Measurements from ENCODE around the gene ARRB1. TPM values are rescaled to one million over a fixed set of nuclear protein-coding genes. Genes with fewer than 3 reads are reported as not detected.

ARRB1 gene
- total and polyA plus RNA-seq, 2 of the 13 experiments (the other 11 are each of a cell fraction or from before 2014, with no cell fraction given), result 22.5 to 35.7 TPM

GRCh38 chr11:75214411-75214821 lies 137.0 kb downstream of the ARRB1 start (continued):
- TF ChIP-seq AKAP8 (CRISPR knock-in tag; IDR thresholded peaks at IDR 0.05) (no peak), ZNF121 (CRISPR knock-in tag; IDR thresholded peaks at IDR 0.05) (no peak), REPIN1 (CRISPR knock-in tag; IDR thresholded peaks at IDR 0.05; ENCODE audit: borderline replicate concordance, low read depth) (peak; percentile 72; the same call in 1 of the 2 replicates), TEAD3 (CRISPR knock-in tag; optimal IDR thresholded peaks at IDR 0.05; ENCODE audit: borderline replicate concordance) (peak; percentile 49), ZBTB8A (CRISPR knock-in tag; IDR thresholded peaks at IDR 0.05; ENCODE audit: borderline replicate concordance, low read depth) (no peak), RCOR2 (CRISPR knock-in tag; IDR thresholded peaks at IDR 0.05) (no peak), ARHGAP35 (CRISPR knock-in tag; IDR thresholded peaks at IDR 0.05; ENCODE audit: borderline replicate concordance) (peak; percentile 86; the same call in 1 of the 2 replicates), REL (CRISPR knock-in tag; conservative IDR thresholded peaks at IDR 0.05) (0 out of 2 replicates have a peak, but pooled peaks have one; percentile 39), TEAD2 (CRISPR knock-in tag; IDR thresholded peaks at IDR 0.05) (peak; percentile 87; the same call in 1 of the 2 replicates), KDM1A (CRISPR knock-in tag; IDR thresholded peaks at IDR 0.05) (no peak), RARG (CRISPR knock-in tag; IDR thresholded peaks at IDR 0.05; ENCODE audit: low read depth) (no peak), KMT2B (CRISPR knock-in tag; IDR thresholded peaks at IDR 0.05) (peak; percentile 86), ZFX (CRISPR knock-in tag; IDR thresholded peaks at IDR 0.05; ENCODE audit: low read depth) (no peak), CCAR2 (optimal IDR thresholded peaks at IDR 0.05; ENCODE audit: low read depth, low read length) (no peak), ZNF354B (CRISPR knock-in tag; IDR thresholded peaks at IDR 0.05) (0 out of 2 replicates have a peak, but pooled peaks have one; percentile 33), SMAD1 (CRISPR knock-in tag; IDR thresholded peaks at IDR 0.05; ENCODE audit: borderline replicate concordance, low read depth) (0 out of 2 replicates have a peak, but pooled peaks have one; percentile 56), ZNF280B (CRISPR knock-in tag; IDR thresholded peaks at IDR 0.05; ENCODE audit: borderline replicate concordance) (peak; percentile 66; the same call in 1 of the 2 replicates), CC2D1A (CRISPR knock-in tag; IDR thresholded peaks at IDR 0.05) (peak; percentile 89; the same call in 1 of the 2 replicates), FOXC1 (CRISPR knock-in tag; IDR thresholded peaks at IDR 0.05; ENCODE audit: borderline replicate concordance) (peak; percentile 82; the same call in 1 of the 2 replicates), ZNF124 (CRISPR knock-in tag; IDR thresholded peaks at IDR 0.05) (peak; percentile 97)
- TF ChIP-seq, protein P1, sequence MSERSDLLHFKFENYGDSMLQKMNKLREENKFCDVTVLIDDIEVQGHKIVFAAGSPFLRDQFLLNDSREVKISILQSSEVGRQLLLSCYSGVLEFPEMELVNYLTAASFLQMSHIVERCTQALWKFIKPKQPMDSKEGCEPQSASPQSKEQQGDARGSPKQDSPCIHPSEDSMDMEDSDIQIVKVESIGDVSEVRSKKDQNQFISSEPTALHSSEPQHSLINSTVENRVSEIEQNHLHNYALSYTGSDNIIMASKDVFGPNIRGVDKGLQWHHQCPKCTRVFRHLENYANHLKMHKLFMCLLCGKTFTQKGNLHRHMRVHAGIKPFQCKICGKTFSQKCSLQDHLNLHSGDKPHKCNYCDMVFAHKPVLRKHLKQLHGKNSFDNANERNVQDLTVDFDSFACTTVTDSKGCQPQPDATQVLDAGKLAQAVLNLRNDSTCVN (CRISPR knock-in tag; IDR thresholded peaks at IDR 0.05; ENCODE audit: borderline replicate concordance), result peak; percentile 93
- TF ChIP-seq, protein P2, sequence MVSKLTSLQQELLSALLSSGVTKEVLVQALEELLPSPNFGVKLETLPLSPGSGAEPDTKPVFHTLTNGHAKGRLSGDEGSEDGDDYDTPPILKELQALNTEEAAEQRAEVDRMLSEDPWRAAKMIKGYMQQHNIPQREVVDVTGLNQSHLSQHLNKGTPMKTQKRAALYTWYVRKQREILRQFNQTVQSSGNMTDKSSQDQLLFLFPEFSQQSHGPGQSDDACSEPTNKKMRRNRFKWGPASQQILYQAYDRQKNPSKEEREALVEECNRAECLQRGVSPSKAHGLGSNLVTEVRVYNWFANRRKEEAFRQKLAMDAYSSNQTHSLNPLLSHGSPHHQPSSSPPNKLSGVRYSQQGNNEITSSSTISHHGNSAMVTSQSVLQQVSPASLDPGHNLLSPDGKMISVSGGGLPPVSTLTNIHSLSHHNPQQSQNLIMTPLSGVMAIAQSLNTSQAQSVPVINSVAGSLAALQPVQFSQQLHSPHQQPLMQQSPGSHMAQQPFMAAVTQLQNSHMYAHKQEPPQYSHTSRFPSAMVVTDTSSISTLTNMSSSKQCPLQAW (CRISPR knock-in tag; IDR thresholded peaks at IDR 0.05), result peak; percentile 56; the same call in 1 of the 2 replicates
